Activated CD4-positive, CD25-positive, alpha-beta regulatory T cell (primary cell): ENCODE measurements around the gene ZNF581.
A peak's percentile ranks its signal among the peaks of the same experiment; 100 is the strongest.

ENCODE experiments used
- DNase-seq, 4 experiments: peaks; one replicate each; lab custom pipeline; 2025; lab: John Stamatoyannopoulos, UW

ZNF581 gene

DNA sequence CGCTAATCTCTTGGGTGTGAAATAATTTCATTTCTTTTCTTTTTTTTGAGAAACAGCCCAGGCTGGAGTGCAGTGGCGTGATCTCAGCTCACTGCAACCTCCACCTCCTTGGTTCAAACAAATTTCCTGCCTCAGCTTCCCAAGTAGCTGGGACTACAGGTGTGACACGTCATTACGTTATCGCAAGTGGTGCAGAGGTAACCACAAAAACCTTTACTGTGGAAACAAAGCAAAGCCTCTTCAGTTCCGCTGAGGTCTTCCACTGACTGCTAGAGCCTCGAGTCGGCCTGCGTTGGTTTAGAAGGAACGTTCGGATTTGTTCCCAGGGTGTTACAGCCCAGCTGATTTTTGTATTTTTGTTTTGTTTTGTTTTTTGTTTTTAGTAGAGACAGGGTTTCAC is 17.1 kb upstream of the ZNF581 start:
- DNase-seq: no peak

DNA sequence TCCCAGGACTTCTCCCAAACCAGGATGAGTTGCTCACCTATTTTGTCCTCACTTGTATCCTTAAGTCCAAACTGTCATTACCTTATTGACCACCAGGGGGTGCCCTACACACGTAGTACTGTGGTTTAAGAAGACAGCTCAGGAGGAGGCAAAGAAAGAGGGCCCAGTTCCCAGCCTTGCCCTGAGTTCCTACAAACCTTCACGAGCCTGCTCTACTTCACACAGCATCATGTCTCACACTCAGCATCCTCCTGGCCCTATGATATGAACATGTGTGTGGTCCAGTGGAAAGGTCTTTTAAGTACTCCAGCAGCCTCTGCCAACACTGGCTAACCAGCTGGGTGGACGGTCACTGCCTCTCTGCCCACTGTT is 11.0 kb upstream of the ZNF581 start:
- peak; percentile 70 to 87 (median 77) for DNase-seq

DNA sequence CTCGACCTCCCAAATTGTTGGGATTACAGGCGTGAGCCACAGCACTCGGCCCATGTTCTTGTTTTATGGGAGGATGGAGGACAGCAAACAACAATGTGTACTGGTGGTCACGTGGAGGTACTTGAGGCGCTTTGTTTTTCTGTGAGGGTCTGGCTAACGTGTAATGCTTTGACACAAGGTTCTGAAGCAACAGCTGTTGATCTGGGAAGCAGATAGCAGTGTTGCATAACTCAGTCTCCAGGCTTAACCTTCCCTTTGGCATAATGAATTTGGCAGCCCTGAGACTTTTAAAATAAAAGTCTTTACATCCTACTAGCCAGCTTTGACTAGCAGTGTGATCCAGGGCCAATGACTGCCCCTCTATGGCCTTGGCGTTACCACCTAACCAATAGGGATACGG is 9.6 kb upstream of the ZNF581 start:
- no peak for DNase-seq

DNA sequence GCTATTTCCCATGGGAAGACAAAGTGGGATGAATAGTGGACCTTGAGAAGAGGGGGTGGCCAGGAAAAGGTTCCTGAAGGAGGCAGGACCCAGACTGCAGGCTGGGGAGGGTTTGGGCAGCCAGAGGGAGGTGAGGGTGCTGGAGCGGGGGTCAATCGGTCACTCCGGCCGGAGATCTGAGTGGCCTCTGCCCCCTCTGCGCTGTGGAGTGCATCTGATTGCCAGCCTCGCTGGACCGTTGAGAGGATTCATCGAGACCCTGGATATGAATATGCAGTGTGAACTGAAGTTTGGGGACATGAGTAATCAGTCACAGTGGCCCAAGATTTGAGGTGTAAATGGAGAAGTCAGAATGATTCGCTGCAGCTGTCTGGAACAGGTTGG is 8.1 kb upstream of the ZNF581 start:
- DNase-seq: no peak

DNA sequence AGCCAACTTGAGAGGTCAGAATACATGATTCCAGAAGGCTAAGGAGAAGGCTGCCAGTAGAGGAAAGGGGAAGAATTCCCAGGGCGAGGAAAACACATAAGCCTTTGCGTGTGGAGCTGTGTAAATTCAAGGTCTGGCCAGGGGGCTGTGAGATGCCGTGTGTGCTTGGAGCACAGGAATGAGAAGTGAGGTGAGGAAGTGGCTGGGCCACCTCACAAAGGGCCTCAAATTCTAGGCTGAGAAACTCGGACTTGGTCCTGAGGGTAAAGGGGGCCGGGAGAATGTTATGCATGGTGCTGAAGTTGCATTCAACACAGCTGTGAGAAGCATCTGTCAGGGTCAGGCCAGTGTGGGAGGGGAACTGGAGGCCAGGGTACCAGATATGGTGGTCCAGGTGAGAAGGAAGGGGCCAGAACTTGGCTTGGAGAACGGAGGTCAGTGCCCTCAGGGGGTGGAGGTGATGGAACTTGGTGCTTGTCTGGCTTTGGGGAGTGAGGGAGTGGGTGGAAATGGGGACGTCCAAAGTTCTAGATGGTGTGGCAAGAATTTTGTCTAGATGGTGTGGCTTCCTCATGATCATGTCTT is 7.5 kb upstream of the ZNF581 start:
- no peak for DNase-seq

DNA sequence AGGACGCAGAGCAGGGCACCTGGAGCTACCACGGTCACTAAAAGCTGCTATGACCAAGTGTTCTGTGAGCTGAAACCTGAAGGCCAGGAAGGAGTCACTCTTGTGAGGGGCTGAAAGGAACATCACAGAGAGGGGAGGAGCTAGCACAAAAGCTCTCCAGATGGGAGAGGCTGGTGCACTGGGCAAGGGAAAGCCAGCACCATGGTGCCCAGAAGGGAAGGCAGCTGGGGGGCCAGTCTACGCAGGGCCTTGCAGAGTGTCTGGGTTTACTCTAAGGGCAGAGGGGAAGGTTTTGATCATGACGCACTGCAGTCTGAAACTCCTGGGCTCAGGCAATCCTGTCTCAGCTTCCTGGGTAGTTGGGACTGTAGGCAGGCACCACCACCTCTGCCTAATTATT is 6.7 kb upstream of the ZNF581 start:
- DNase-seq: no peak

DNA sequence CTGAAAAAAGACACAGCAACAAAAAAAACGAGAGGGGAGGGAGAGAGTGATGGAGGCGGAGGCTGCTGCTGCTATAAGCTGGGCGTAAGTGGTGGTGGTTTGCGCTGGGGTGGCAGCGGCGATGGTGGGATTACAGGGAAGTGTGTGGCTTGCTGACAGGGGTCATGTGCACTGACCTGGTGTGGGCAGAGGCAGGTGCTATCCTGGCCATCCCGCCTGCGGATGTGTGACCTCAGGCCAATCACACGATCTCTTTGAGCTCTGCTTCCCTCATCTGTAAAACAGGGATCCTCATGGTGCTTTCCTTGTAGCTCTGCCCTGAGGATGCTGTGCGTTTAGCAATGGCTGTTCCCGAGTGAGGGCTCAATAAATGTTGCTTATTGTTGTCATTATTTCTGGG is 5.9 kb upstream of the ZNF581 start:
- DNase-seq: no peak

DNA sequence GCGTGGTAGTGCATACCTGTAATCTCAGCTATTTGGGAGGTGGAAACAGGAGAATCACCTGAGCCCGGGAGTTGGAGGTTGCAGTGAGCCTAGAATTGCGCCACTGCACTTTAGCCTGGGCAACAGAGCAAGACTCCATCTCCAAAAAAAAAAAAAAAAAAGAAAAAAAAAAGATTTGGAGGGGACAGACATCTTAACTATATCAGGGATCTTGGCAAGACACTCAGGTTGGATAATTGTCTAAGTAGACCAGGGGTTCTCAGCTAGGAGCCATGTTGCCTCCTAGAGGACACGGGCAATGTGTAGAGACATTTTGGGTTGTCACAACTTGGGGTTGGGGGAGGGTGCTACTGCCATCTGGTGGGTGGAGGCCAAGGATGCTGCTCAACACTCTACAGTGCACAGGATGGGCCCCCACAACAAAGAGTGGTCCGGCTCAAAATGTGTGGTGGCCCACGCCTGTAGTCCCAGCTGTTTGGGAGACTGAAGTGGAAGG is 4.5 kb upstream of the ZNF581 start:
- DNase-seq: peak in 2 of 4 experiments; percentile 28 to 35

DNA sequence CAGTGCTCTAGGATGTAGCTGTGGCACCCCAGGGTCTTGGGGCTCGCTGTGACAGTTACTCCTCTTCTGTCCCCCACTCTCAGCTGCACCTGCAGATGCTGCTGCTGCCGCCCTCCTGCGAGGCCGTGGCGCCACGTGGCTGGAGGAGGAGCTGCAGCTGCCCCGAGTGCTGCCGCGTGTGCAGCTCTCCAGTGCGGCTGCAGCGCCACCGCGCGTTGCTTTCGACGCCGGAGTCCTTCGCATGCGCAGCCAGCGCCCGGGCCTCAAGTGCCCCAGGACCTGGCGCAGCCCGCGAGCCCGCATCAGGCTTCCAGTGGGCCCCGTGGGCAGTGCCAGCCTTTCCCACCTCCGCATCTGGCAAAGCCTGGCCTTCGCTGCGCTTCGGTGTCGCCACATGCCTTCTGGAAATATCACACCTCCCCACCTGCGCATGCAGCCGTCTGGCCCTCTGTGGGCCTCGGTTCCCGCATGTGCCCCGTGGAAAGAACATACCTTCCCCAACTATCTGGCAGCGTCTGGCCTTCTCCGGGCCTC is 3.3 kb upstream of the ZNF581 start:
- peak in 3 of 4 experiments; percentile 33 to 56 (median 53) for DNase-seq

DNA sequence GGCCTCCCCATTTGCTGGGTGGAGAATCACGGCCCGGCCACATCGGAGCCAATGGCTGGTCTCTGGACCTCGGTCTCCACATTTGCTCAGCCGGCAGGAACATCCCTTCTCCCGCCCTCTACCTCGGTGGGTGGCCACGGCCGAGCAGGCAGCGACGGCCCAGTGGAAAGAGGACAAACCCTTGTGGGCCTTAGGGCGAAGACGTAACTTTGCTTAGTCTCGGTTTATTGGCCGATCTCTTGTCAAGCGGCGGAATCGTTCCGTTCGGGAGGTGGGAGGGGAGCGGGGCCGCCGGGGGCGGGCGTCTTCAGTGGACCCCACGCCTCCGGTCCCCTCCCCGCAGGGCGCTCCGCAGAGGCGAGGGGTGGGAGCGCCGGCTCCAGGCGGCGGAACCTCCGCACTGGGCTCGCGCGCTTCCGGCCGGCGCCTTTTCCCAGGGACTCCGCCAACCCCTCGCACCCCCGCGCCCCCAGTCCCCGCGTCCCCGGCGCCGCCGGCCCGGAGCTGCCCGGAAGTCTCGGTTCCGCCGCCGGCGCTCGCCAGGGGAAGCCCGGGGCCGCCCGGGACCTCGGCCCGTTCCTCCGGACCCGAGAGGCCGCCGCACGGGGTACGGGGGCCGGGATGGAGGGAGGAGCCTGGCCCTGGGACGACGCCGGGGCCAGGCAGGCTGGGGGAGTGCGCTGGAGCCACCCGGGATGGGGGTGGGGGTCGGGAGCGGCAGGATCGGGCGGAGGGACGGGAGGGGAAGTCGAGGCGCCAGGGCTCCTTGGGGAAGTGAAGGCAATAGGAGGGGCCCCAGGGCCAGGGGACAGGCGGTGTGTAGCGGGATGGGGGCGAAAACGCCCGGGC is 2.6 kb upstream of the ZNF581 start, which contains the start of gene ZNF580:
ZNF580 (plus strand) TSS at position 426 of the 849 bp plus-strand sequence. CDS start 1,507 bp downstream, outside the sequence.
- DNase-seq: peak in 3 of 4 experiments; percentile 32 to 40 (median 36)

DNA sequence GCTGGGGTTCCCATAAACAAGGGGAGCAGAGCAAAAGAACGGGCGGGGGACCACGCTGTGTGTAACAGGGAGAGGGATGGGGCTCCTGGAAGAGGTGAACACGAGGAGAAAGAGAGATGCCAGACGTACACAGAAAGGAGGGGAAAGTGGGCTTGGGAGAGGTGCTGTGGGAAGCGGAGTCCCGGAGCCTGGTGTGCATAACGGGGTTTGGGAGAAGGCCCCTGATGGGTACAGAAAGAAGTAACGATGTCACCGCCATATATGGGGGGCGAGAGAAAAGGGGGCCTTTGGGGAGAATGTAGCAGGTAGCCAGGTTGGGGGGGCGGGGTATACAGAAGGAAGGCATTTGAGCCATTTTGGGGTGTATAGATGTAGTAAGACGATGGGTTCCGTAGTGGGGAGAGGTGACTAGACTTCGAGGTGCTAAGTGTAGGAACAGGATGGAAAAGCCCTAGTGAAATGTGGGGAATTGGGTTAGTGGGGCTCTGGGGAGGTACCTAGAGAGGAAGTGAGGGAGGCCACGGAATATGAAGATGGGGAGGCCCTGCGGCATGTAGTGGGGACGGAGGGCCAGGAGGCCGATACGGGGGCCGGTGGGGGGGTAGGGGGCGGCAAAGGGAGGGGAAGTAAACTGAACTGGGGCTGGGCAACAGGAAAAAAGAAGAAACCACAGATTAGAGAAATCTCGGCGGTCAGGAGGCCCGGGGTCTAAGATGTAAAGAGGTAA is 1.9 kb upstream of the ZNF581 start:
- DNase-seq: no peak

DNA sequence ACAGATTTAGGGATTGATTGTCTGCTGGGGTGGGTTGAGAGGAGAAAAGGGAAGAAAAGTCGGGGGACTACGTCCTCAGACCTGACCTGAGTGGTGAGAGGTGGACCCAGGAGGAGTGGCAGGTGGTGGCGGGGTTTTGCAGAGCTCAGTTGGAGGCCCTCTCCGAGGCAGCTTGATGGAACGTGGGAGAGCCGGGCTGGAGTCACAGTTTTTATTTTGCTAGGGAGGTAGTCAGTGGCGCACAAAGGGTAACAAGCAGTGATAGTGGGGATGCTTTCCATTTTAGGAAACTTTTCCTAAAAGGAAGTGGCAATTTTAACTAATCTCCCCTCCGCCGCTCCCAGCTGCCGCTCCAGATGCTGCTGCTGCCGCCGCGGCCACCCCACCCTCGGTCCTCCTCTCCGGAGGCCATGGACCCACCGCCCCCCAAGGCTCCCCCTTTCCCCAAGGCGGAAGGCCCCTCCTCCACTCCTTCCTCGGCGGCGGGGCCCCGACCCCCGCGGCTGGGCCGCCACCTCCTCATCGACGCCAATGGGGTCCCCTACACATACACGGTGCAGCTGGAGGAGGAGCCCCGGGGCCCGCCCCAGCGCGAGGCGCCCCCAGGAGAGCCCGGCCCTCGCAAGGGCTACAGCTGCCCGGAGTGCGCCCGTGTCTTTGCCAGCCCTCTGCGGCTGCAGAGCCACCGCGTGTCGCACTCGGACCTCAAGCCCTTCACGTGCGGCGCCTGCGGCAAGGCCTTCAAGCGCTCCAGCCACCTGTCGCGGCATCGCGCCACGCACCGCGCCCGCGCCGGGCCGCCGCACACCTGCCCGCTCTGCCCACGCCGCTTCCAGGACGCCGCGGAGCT is 1.1 kb upstream of the ZNF581 start:
- no peak for DNase-seq

DNA sequence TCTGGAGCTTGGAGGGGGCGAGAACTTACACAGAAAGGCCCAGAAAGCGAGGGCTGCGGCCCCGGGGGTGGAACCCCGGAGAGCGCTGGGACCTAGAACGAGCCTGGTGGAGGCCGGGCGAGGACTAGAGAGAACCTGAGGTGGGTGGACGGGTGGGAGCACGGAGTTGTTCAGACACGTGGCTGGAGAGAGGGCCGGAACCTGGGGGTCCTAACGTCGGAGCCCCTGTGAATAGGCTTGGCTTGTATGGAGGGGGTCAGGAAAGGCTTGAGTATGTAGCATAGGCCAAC is 383 bp downstream of the ZNF581 start:
- DNase-seq: no peak

DNA sequence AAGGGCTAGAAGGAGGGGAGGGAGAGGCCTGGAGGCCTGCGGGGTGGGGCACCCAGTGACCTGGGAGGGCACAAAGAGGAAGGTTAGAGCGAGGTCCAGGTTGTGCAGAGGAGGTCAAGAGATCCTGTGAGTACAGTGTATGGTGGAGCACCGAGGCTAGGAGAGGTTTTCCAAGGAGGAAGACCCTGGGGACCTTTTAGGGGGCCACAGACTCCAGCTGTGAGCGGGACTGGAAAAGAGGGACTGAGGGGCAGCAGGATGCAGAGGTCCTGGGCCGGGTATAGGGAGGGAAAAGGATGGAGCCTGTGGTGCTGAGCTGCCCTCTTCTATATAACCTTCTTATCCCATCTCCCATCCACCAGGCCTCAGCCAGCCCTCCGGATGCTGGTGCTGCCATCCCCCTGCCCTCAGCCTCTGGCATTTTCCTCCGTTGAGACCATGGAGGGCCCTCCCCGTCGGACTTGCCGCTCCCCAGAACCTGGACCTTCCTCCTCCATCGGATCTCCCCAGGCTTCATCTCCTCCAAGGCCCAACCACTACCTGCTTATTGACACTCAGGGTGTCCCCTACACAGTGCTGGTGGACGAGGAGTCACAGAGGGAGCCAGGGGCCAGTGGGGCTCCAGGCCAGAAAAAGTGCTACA is 863 bp downstream of the ZNF581 start:
- DNase-seq: no peak

DNA sequence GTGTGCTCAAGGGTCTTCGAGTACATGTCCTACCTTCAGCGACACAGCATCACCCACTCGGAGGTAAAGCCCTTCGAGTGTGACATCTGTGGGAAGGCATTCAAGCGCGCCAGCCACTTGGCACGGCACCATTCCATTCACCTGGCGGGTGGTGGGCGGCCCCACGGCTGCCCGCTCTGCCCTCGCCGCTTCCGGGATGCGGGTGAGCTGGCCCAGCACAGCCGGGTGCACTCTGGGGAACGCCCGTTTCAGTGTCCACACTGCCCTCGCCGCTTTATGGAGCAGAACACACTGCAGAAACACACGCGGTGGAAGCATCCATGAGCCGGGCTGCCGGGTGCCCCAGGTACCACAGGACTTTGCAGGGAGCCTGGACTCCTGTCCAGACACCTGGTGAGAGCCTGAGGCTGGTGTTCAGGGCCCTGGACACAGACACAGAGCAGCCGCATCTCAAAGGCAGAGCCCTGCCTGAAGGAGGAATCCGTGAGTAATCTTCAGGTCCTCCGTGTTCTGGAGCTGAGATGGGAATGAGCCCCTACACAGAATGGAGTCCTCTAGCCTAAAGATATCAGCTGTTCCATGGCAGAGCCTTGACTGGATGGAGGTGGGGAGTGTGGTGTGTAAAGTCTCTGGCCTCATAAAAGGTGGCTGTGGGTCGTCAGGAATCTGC is 1.5 kb downstream of the ZNF581 start:
- DNase-seq: no peak

DNA sequence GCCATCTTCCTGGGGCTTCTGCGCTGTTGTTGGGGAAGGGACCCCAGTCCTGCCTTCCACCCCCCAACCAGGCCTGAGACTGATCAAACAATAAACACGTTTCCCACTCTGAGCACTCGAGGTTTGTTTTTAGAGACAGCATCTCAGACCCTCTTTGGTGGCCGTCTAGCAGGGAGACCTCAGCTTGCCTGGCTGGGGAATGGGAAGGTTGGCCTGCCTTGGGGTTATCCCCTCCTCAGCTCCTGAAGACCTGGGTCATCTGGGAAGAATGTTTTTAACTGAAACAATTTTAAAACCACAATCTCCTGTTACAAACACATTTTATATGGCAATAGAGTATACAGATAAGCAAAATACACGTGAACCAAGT is 2.0 kb downstream of the ZNF581 start:
- DNase-seq: no peak

DNA sequence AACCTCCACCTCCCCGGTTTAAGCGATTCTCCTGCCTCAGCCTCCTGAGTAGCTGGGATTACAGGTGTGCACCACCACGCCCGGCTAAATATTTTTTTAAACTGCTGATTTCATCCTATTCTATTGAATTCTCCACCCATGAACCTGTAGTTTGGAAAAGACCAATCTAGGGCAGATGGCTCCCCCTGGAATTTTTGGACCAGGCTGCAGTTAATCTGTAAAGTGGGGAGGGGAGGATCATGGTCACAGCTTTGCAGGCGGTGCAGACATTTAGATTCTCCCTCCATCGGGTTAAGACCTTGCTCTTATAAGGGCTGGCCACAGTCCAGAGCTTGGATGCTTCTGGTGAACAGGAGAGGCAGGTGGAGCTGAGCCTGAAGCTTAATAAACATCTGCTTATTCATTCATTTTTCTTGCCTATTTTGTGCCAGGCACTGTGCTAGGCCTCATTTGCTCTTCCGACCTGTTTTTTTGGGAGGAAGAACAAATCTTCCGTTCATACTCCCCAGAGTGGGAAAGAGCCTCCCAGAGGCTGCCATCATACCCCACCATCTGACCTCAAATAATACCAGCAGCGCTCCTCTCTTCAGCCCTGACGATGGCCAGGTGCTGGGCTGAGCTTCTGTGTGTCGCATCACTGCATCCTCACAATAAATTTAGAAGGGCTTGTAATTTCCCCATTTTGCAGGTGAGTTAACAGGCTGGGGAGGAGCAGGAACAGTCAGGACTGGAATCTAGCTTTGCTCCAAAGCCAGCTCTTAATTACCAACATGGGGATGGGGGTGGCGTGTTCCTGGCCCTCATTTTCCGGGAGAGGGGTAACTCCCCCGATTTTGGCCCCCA is 3.7 kb downstream of the ZNF581 start:
- no peak for DNase-seq

DNA sequence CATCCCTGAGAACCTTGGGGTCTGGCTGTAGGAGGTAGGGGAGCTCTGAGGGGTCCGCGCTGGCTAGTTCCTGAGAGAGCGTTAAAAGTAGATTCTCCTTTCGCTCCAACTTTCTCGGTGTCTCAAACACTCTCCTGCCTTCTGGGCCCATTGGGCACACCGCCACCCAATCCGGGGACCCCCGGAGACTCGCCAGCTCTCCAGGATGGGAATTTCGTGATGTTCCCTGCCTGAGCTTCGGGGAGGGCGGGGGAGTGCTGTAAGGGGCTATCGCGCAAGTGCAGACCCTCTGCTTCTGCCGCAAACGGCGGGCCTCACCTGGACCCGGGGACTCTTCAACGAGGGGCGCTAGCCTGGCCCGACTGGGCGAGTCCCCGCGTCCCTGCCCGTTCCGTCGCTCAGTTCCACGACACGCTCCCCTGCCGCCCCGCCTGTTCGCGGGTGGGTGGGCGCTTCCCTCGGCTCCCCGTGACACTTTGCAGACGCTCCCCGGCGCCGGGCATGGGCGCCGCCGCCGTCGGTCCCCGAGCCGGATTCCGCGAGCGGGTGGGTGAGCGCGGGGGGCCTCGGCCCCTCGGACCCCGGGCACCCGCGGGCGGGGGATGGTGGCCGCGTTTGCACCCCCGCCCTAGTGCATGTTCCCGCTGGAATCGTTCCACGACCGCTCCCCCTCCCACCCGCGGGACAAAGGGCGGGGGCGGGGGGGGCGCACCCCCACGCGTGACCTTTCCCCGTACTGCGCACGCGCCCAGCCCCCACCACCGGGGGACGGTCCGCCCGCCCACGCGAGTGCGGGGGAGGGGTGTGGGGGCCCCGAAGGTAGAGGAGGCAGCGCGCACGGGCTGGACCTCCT is 4.5 kb downstream of the ZNF581 start, which contains the start of gene CCDC106:
CCDC106 (plus strand) TSS at position 481 of the 853 bp plus-strand sequence. CDS start 835 bp downstream, outside the sequence.
- DNase-seq: no peak
